GM12878 (cell line): Measurements from ENCODE around the gene BSN. TPM values are rescaled to one million over a fixed set of nuclear protein-coding genes. Genes with fewer than 3 reads are reported as not detected.

Source experiments
- ATAC-seq: fragments of 200-7000 bp; cut with Tn5 transposase; 3 replicates; pipeline ENCODE4 v1.9.1; 2020; ENCODE audit warnings: mild to moderate bottlenecking, moderate library complexity
- BruUV-seq: library from RNA; stranded (reverse); fragments of 400-500 nt; replicated peaks from 2 replicates; lab custom pipeline; 2021; lab: Mats Ljungman, UMichigan
- CTCF ChIA-PET: fragments of 300-600 bp; sonication (Branson Sonifier 250); formaldehyde crosslinking; extraction: SDS; loops from one replicate; lab custom pipeline; 2021; ENCODE audit warnings: inconsistent platforms; lab: Yijun Ruan, JAX
- POLR2A ChIA-PET: fragments of 350-600 bp; formaldehyde crosslinking; extraction: SDS; loops from one replicate; lab custom pipeline; 2021; ENCODE audit warnings: inconsistent platforms; lab: Charles Lee
- RAD21 ChIA-PET: fragments of 300-600 bp; sonication (Branson Sonifier 250); formaldehyde crosslinking; loops from one replicate; lab custom pipeline; 2023; ENCODE audit warnings: antibody characterized with exemption; ENCODE audit not compliant: unreplicated experiment; lab: Charles Lee
- SMC1A ChIA-PET: fragments of 300-600 bp; sonication (Branson Sonifier 250); formaldehyde crosslinking; loops from one replicate; lab custom pipeline; 2023; ENCODE audit not compliant: unreplicated experiment, uncharacterized antibody; lab: Charles Lee
- DNase-seq: peaks from one replicate; pipeline ENCODE4 v3.0.0-alpha.2; 2011; ENCODE audit warnings: low read depth, low spot score
- FAIRE-seq: peaks from 3 replicates; lab custom pipeline; 2011; peaks lifted over from hg19 to GRCh38; lab: Jason Lieb, UNC
- H2AFZ ChIP-seq: 2 replicates; pipeline ENCODE4 v1.6.0; 2011; ENCODE audit warnings: low read depth, low read length, control low read depth; ENCODE audit not compliant: control insufficient read depth
- H3K27ac ChIP-seq: 2 replicates; pipeline ENCODE4 v1.5.1; 2011; ENCODE audit warnings: control low read depth; ENCODE audit not compliant: control insufficient read depth, insufficient read depth
- H3K27me3 ChIP-seq, 2 experiments: replicated peaks in 1 of 2; 2 replicates each; pipeline versions ENCODE4 v1.6.0 to v1.6.1; 2011; ENCODE audit warnings: low read length in 1 of 2; ENCODE audit not compliant: control insufficient read depth in 2 of 2, insufficient read depth in 2 of 2
- H3K36me3 ChIP-seq, 2 experiments: 2 replicates each; pipeline ENCODE4 v1.5.1; 2011; ENCODE audit warnings: low read length in 1 of 2; ENCODE audit not compliant: control insufficient read depth in 2 of 2, insufficient read depth in 2 of 2
- H3K4me1 ChIP-seq: 2 replicates; pipeline ENCODE4 v1.6.1; 2011; ENCODE audit warnings: mild to moderate bottlenecking, low read length, moderate library complexity, mixed read lengths; ENCODE audit not compliant: control insufficient read depth, insufficient read depth
- H3K4me2 ChIP-seq: 2 replicates; pipeline ENCODE4 v1.6.0; 2011; ENCODE audit warnings: control low read depth; ENCODE audit not compliant: control insufficient read depth, insufficient read depth
- H3K4me3 ChIP-seq: fragments of 200-600 bp; sonication (generic); 2 replicates; pipeline ENCODE4 v1.5.1; 2016
- H3K79me2 ChIP-seq: 2 replicates; pipeline ENCODE4 v1.6.0; 2011; ENCODE audit warnings: low read length; ENCODE audit not compliant: control insufficient read depth, insufficient read depth
- H3K9ac ChIP-seq: 2 replicates; pipeline ENCODE4 v1.8.0; 2011; ENCODE audit warnings: low read length, control low read depth, mixed read lengths; ENCODE audit not compliant: control insufficient read depth, insufficient read depth
- H3K9me3 ChIP-seq: replicated peaks from 3 replicates; pipeline ENCODE4 v1.5.1; 2011; ENCODE audit warnings: mild to moderate bottlenecking, low read length; ENCODE audit not compliant: control insufficient read depth, insufficient read depth
- H4K20me1 ChIP-seq: 2 replicates; pipeline ENCODE4 v1.6.0; 2011; ENCODE audit not compliant: control insufficient read depth, insufficient read depth
- ATF3 ChIP-seq: IDR thresholded peaks from 2 replicates; pipeline ENCODE4 v1.6.1; 2011; ENCODE audit warnings: low read depth, mild to moderate bottlenecking, low read length, moderate library complexity, borderline replicate concordance; ENCODE audit errors: extremely low read depth
- BCLAF1 ChIP-seq: fragments of 450-650 bp; IDR thresholded peaks from 2 replicates; pipeline ENCODE4 v1.6.1; 2017; ENCODE audit warnings: antibody characterized with exemption, mild to moderate bottlenecking, moderate library complexity
- CREM ChIP-seq: IDR thresholded peaks from 2 replicates; pipeline ENCODE4 v1.6.1; 2014; ENCODE audit warnings: antibody characterized with exemption, low read depth
- GABPA ChIP-seq: IDR thresholded peaks from 2 replicates; pipeline ENCODE4 v1.6.1; 2014; ENCODE audit warnings: antibody characterized with exemption, low read depth, mild to moderate bottlenecking, inconsistent platforms
- HSF1 ChIP-seq: fragments of 150-350 bp; IDR thresholded peaks from 2 replicates; pipeline ENCODE4 v1.6.1; 2014; ENCODE audit warnings: mild to moderate bottlenecking, low read depth, low read length
- REST ChIP-seq: IDR thresholded peaks from 2 replicates; pipeline ENCODE4 v1.6.1; 2012; ENCODE audit warnings: mild to moderate bottlenecking, low read depth, low read length
- SPI1 ChIP-seq: IDR thresholded peaks from 2 replicates; pipeline ENCODE4 v1.6.1; 2011; ENCODE audit warnings: low read depth, mild to moderate bottlenecking, low read length, moderate library complexity, borderline replicate concordance; ENCODE audit not compliant: insufficient read depth
- SRF ChIP-seq, 2 experiments: IDR thresholded peaks; 2 replicates each; pipeline ENCODE4 v1.6.1; 2011; ENCODE audit warnings: low read depth in 2 of 2, low read length in 2 of 2, mild to moderate bottlenecking in 1 of 2, moderate library complexity in 1 of 2
- USF1 ChIP-seq: IDR thresholded peaks from 2 replicates; pipeline ENCODE4 v1.6.1; 2011; ENCODE audit warnings: borderline replicate concordance, low read depth, mild to moderate bottlenecking, moderate library complexity, mixed read lengths, low read length; ENCODE audit not compliant: insufficient read depth; ENCODE audit errors: extremely low read length
- ZZZ3 ChIP-seq: IDR thresholded peaks from 2 replicates; pipeline ENCODE4 v1.6.1; 2011; ENCODE audit warnings: low read depth; ENCODE audit not compliant: control insufficient read depth, insufficient read length
- WGBS: methylation state at CpG from one replicate; pipeline ENCODE4 v1.1.6; 2016; ENCODE audit warnings: low lambda C conversion rate; ENCODE audit not compliant: insufficient replicate concordance, insufficient coverage; ENCODE audit errors: missing lambda C conversion rate; 5-methylcytosine and 5-hydroxymethylcytosine counted together
- in situ Hi-C: fragments of 300-500 bp; cut with MboI; formaldehyde crosslinking; loops from 9 replicates; pipeline ENCODE4 v1.14.3; 2018; ENCODE audit warnings: mixed read lengths
- intact Hi-C: fragments of 100-400 bp; cut with micrococcal nuclease; formaldehyde crosslinking; loops from one replicate; pipeline ENCODE4 v1.14.2; 2022; ENCODE audit not compliant: unreplicated experiment
- polyA plus RNA-seq, 11 experiments: library from polyadenylated mRNA; depleted of rRNA in 4 of 11; unstranded in 6 of 11; stranded (reverse) in 5 of 11; fragments of >200 nt; fragmentation: Nextera tagmentation in 4 of 11; fragmentation: Illumina TruSeq in 1 of 11; extraction: Ambion mirVana in 4 of 11; extraction: Trizol in 1 of 11; gene quantifications; 1 replicate in 1 of 11; 2 replicates in 10 of 11; pipeline versions ENCODE4 v1.2.1 to v1.2.3, GENCODE V29; 2011 to 2016; ENCODE audit warnings: inconsistent platforms in 2 of 11, missing spikeins in 2 of 11, low read depth in 1 of 11
- total RNA-seq, 4 experiments: library from RNA; depleted of rRNA in 3 of 4; stranded (reverse); fragments of >200 nt in 3 of 4; fragmentation: Illumina TruSeq in 1 of 4; extraction: Trizol in 1 of 4; gene quantifications; 2 replicates each; pipeline versions ENCODE4 v1.2.1 to v1.2.3, GENCODE V29; 2013 to 2021

Gene BSN
- total and polyA plus RNA-seq, 10 of the 15 experiments (the other 5 are each of a cell fraction or from before 2014, with no cell fraction given) = under 0.01 to 0.19 (median 0.05) TPM; not detected in 1

- TF ChIP-seq BCLAF1 (no peak), GABPA (no peak)
These were observed 76.5 kb downstream of the BSN start (continued) for GRCh38 chr3:49630784-49631183.

GRCh38 chr3:49634736-49635135, 80.5 kb downstream of the BSN start:
- Histone ChIP-seq H4K20me1 (no peaks in the 10 kb centered on the region), H3K9ac (no peak overlapping the region), H3K4me2 (no peak overlapping the region), H3K36me3 (no peaks in the 10 kb centered on the region), H2AFZ (no peak overlapping the region), H3K9me3 (no peaks in the 10 kb centered on the region; the same call in 2 of the 3 replicates), H3K4me1 (no peaks in the 10 kb centered on the region), H3K79me2 (no peaks in the 10 kb centered on the region), H3K27me3 (no peaks in the 10 kb centered on the region; a peak in 1 of 4 replicates), H3K4me3 (no peak overlapping the region), H3K27ac (no peak overlapping the region)
- no TSS peak for BruUV-seq
- SMC1A ChIA-PET = no interaction called here
- in situ Hi-C loops (no loop called here), intact Hi-C loops (no loop called here)
- 50% methylated on average over 3 of the region's 3 CpGs for WGBS
- CTCF ChIA-PET = no interaction called here
- no peak for FAIRE-seq
- no peak for ATAC-seq
- RAD21 ChIA-PET = no interaction called here
- POLR2A ChIA-PET = no interaction called here
- no peak for DNase-seq
- TF ChIP-seq SRF (IDR thresholded peaks at IDR 0.05; ENCODE audit: low read depth in 2 of 2, low read length in 2 of 2) = no peak
- TF ChIP-seq ZZZ3 = no peak
- no peak for TF ChIP-seq USF1
- no peak for TF ChIP-seq CREM
- TF ChIP-seq HSF1 = no peak
- no peak for TF ChIP-seq SPI1
- TF ChIP-seq ATF3 = no peak
- no peak for TF ChIP-seq REST
